OCI-LY3 (cell line): Measurements from ENCODE around the gene KRT27.

ENCODE experiments used
- CTCF ChIP-seq: fragments of 200-600, 300-600 bp; sonication (generic); IDR thresholded peaks from 2 replicates; pipeline ENCODE4 v1.5.1; 2014; ENCODE audit warnings: antibody characterized with exemption, low read length, low read depth
- EZH2phosphoT487 ChIP-seq: fragments of 200-600 bp; shearing (Covaris generic); IDR thresholded peaks from 2 replicates; pipeline ENCODE4 v1.6.1; 2018; ENCODE audit warnings: antibody characterized with exemption, mixed run types, low read depth

DNA sequence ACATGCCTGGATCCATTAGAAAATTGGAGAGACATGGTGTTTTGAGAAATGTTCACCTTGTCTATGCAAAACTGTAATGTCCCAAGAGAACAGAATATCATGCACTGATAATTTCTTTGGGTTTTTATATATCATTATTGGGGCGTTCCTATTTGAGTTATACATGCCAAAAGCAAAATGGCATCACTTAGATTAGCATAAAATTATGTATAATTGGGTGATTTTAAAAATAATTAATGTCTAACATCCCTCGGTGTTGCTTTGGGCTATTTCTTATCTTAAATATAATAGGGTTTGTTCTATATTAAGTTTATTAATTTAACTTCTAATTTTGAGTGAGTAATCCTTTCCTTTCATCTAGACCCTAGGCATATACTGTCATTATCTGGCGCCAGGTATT lies 17.5 kb upstream of the KRT27 start, which contains the start of gene KRT28:
- no peak for TF ChIP-seq CTCF
- no peak for TF ChIP-seq EZH2phosphoT487
